SK-N-SH treated with all-trans-retinoic acid at 6 μM for 48 hours (cell line): Measurements from ENCODE around the gene CDK5RAP2.

ENCODE experiments used
- ATAC-seq: fragments of 200-7000 bp; cut with Tn5 transposase; 3 replicates; pipeline ENCODE4 v1.9.1; 2020; ENCODE audit warnings: mild to moderate bottlenecking, moderate library complexity
- BACH2 ChIP-seq: fragments of 250-450 bp; sonication (Bioruptor Pico); IDR thresholded peaks from 2 replicates; pipeline ENCODE4 v1.9.0; 2021; ENCODE audit warnings: mild to moderate bottlenecking, borderline replicate concordance
- CREB5 ChIP-seq: fragments of 250-450 bp; sonication (Bioruptor Pico); IDR thresholded peaks from 2 replicates; pipeline ENCODE4 v1.5.1; 2020; ENCODE audit warnings: low read depth, mild to moderate bottlenecking, moderate library complexity
- CSDC2 ChIP-seq: fragments of 250-450 bp; sonication (Bioruptor Pico); IDR thresholded peaks from 2 replicates; pipeline ENCODE4 v1.5.0; 2020; ENCODE audit warnings: mild to moderate bottlenecking, moderate library complexity
- CSRNP3 ChIP-seq: fragments of 250-450 bp; sonication (Bioruptor Pico); IDR thresholded peaks from 2 replicates; pipeline ENCODE4 v1.5.1; 2021; ENCODE audit warnings: mild to moderate bottlenecking, moderate library complexity
- ESRRG ChIP-seq: fragments of 250-450 bp; sonication (Bioruptor Pico); IDR thresholded peaks from 2 replicates; pipeline ENCODE4 v1.6.1; 2021; ENCODE audit warnings: mild to moderate bottlenecking
- ISL1 ChIP-seq: fragments of 250-450 bp; sonication (Bioruptor Pico); IDR thresholded peaks from 2 replicates; pipeline ENCODE4 v2.1.2; 2022; ENCODE audit warnings: mild to moderate bottlenecking, moderate library complexity
- OSR1 ChIP-seq: fragments of 250-450 bp; sonication (Bioruptor Pico); IDR thresholded peaks from 2 replicates; pipeline ENCODE4 v1.8.0; 2022; ENCODE audit warnings: moderate library complexity, mild to moderate bottlenecking, inconsistent platforms
- PATZ1 ChIP-seq: fragments of 250-450 bp; sonication (Bioruptor Pico); IDR thresholded peaks from 2 replicates; pipeline ENCODE4 v1.8.0; 2020; ENCODE audit warnings: mild to moderate bottlenecking, moderate library complexity, borderline replicate concordance
- POU6F1 ChIP-seq: fragments of 250-450 bp; sonication (Bioruptor Pico); IDR thresholded peaks from 2 replicates; pipeline ENCODE4 v1.8.0; 2021; ENCODE audit warnings: low read depth, mild to moderate bottlenecking, moderate library complexity, borderline replicate concordance
- PPARA ChIP-seq: fragments of 250-450 bp; sonication (Bioruptor Pico); IDR thresholded peaks from 2 replicates; pipeline ENCODE4 v1.5.0; 2020; ENCODE audit warnings: mild to moderate bottlenecking, borderline replicate concordance
- RARB ChIP-seq: fragments of 250-450 bp; sonication (Bioruptor Pico); IDR thresholded peaks from 2 replicates; pipeline ENCODE4 v1.8.0; 2021; ENCODE audit warnings: mild to moderate bottlenecking, moderate library complexity
- TCF4 ChIP-seq: fragments of 250-450 bp; sonication (Bioruptor Pico); IDR thresholded peaks from 2 replicates; pipeline ENCODE4 v1.8.0; 2021; ENCODE audit warnings: mild to moderate bottlenecking, moderate library complexity, borderline replicate concordance
- TOX ChIP-seq: fragments of 250-450 bp; sonication (Bioruptor Pico); IDR thresholded peaks from 2 replicates; pipeline ENCODE4 v1.8.0; 2021; ENCODE audit warnings: mild to moderate bottlenecking, moderate library complexity, borderline replicate concordance
- ZFP3 ChIP-seq: fragments of 250-450 bp; sonication (Bioruptor Pico); IDR thresholded peaks from 2 replicates; pipeline ENCODE4 v1.5.0; 2020; ENCODE audit warnings: mild to moderate bottlenecking, moderate library complexity
- ZNF565 ChIP-seq: fragments of 450-650 bp; formaldehyde crosslinking; conservative IDR thresholded peaks from 2 replicates; pipeline ENCODE4 v1.5.0; 2020; ENCODE audit warnings: low read depth, mild to moderate bottlenecking, moderate library complexity
- ZNF8 ChIP-seq: fragments of 450-650 bp; formaldehyde crosslinking; IDR thresholded peaks from 2 replicates; pipeline ENCODE4 v1.5.0; 2020; ENCODE audit warnings: mild to moderate bottlenecking, moderate library complexity
- TF ChIP-seq, protein P1 (sequence below): fragments of 250-450 bp; sonication (Bioruptor Pico); IDR thresholded peaks from 2 replicates; pipeline ENCODE4 v1.5.0; 2020; ENCODE audit warnings: mild to moderate bottlenecking, moderate library complexity

Gene CDK5RAP2

GRCh38 chr9:120441426-120442307 is 138.3 kb downstream of the CDK5RAP2 start:
- peak; percentile 23; the same call in 2 of the 3 replicates for ATAC-seq

DNA sequence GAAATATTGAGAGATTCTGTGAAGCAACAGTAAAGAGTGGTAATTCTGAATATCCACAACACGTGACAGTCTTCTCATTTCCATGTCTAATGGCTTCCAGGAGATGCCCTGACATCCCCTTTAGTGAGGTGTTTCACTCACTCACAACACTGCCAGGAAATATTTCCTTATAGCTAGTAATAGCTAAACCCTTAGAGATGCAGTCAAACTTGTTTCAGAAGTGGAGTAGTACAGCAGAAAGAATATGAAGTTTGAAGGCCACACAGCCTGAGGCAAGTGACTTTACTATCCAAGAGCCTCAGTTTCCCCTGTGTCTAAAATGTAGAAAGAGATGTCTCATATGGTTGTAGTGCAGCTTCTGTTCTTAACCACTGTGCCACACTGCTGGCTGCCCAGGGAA is 139.2 kb downstream of the CDK5RAP2 start:
- TF ChIP-seq BACH2 (CRISPR knock-in tag): no peak
- no peak for TF ChIP-seq TOX
- no peak for TF ChIP-seq ZNF8 (CRISPR knock-in tag)
- no peak for TF ChIP-seq CSRNP3
- TF ChIP-seq ESRRG (CRISPR knock-in tag): no peak
- no peak for TF ChIP-seq CREB5
- TF ChIP-seq OSR1 (CRISPR knock-in tag): no peak
- TF ChIP-seq PPARA (CRISPR knock-in tag): no peak
- no peak for TF ChIP-seq POU6F1 (CRISPR knock-in tag)
- TF ChIP-seq RARB (CRISPR knock-in tag): no peak
- no peak for TF ChIP-seq ZFP3 (CRISPR knock-in tag)
- no peak for TF ChIP-seq TCF4 (CRISPR knock-in tag)
- no peak for TF ChIP-seq ISL1
- TF ChIP-seq, protein P1, sequence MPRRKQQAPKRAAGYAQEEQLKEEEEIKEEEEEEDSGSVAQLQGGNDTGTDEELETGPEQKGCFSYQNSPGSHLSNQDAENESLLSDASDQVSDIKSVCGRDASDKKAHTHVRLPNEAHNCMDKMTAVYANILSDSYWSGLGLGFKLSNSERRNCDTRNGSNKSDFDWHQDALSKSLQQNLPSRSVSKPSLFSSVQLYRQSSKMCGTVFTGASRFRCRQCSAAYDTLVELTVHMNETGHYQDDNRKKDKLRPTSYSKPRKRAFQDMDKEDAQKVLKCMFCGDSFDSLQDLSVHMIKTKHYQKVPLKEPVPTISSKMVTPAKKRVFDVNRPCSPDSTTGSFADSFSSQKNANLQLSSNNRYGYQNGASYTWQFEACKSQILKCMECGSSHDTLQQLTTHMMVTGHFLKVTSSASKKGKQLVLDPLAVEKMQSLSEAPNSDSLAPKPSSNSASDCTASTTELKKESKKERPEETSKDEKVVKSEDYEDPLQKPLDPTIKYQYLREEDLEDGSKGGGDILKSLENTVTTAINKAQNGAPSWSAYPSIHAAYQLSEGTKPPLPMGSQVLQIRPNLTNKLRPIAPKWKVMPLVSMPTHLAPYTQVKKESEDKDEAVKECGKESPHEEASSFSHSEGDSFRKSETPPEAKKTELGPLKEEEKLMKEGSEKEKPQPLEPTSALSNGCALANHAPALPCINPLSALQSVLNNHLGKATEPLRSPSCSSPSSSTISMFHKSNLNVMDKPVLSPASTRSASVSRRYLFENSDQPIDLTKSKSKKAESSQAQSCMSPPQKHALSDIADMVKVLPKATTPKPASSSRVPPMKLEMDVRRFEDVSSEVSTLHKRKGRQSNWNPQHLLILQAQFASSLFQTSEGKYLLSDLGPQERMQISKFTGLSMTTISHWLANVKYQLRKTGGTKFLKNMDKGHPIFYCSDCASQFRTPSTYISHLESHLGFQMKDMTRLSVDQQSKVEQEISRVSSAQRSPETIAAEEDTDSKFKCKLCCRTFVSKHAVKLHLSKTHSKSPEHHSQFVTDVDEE (CRISPR knock-in tag): no peak
- TF ChIP-seq PATZ1 (CRISPR knock-in tag): no peak
- no peak for TF ChIP-seq CSDC2 (CRISPR knock-in tag)
- TF ChIP-seq ZNF565: no peak
- ATAC-seq: no peak

More at GRCh38 chr9:120441426-120442307, 138.3 kb downstream of the CDK5RAP2 start:
- TF ChIP-seq ZFP3 (CRISPR knock-in tag) (peak; percentile 41; the same call in 1 of the 2 replicates), BACH2 (CRISPR knock-in tag) (no peak), TOX (no peak)
- TF ChIP-seq, protein P1 (CRISPR knock-in tag): no peak
